Neutrophil (primary cell): Measurements from ENCODE around the gene TEX29.

Experiments used
- H3K27ac ChIP-seq: fragments of 200-600 bp; sonication (generic); 2 replicates; pipeline ENCODE4 v1.5.1; 2016; ENCODE audit warnings: mild to moderate bottlenecking, moderate library complexity
- H3K27me3 ChIP-seq: fragments of 200-600 bp; sonication (generic); 2 replicates; pipeline ENCODE4 v1.6.0; 2016; ENCODE audit warnings: mild to moderate bottlenecking
- H3K36me3 ChIP-seq: fragments of 200-600 bp; sonication (generic); 2 replicates; pipeline ENCODE4 v1.5.1; 2017
- H3K4me1 ChIP-seq, 2 experiments: fragments of 200-600 bp in 1 of 2; sonication (generic) in 1 of 2; 1 replicate in 1 of 2; 2 replicates in 1 of 2; pipeline versions ENCODE4 v1.5.1 to v1.6.1; 2013 to 2016; ENCODE audit warnings: low read depth in 1 of 2, low read length in 1 of 2, mild to moderate bottlenecking in 1 of 2, moderate library complexity in 1 of 2; ENCODE audit not compliant: control insufficient read depth in 1 of 2, insufficient read depth in 1 of 2
- H3K4me3 ChIP-seq, 2 experiments: fragments of 200-600 bp in 1 of 2; sonication (generic) in 1 of 2; 1 replicate in 1 of 2; 2 replicates in 1 of 2; pipeline ENCODE4 v1.5.1; 2013 to 2016; ENCODE audit warnings: low read depth in 1 of 2, low read length in 1 of 2, mild to moderate bottlenecking in 1 of 2, moderate library complexity in 1 of 2
- H3K9me3 ChIP-seq: fragments of 200-600 bp; sonication (generic); 2 replicates; pipeline ENCODE4 v1.5.1; 2016
- CTCF ChIP-seq: fragments of 200-600 bp; sonication (generic); IDR thresholded peaks from 2 replicates; pipeline ENCODE4 v1.5.1; 2016; ENCODE audit warnings: antibody characterized with exemption

Gene TEX29

GRCh38 chr13:111286749-111287148 lies 33.7 kb upstream of the TEX29 start:
- Histone ChIP-seq H3K9me3 (no peaks in the 10 kb centered on the region), H3K4me1 (no peaks in the 10 kb centered on the region), H3K4me3 (no peak overlapping the region), H3K27me3 (no peaks in the 10 kb centered on the region), H3K36me3 (peaks cover 98% of the 10 kb centered on the region), H3K27ac (no peak overlapping the region)
- TF ChIP-seq CTCF: no peak

- no peak for TF ChIP-seq CTCF
- Histone ChIP-seq H3K9me3 (no peaks in the 10 kb centered on the region), H3K4me3 (no peak overlapping the region), H3K27ac (no peak overlapping the region), H3K27me3 (no peaks in the 10 kb centered on the region), H3K4me1 (no peaks in the 10 kb centered on the region), H3K36me3 (peaks cover 98% of the 10 kb centered on the region)
Observed at GRCh38 chr13:111287201-111287600, 33.2 kb upstream of the TEX29 start.

- Histone ChIP-seq H3K36me3 (peaks cover 98% of the 10 kb centered on the region), H3K27me3 (no peaks in the 10 kb centered on the region), H3K4me3 (no peak overlapping the region), H3K27ac (no peak overlapping the region), H3K9me3 (no peaks in the 10 kb centered on the region), H3K4me1 (no peaks in the 10 kb centered on the region)
- no peak for TF ChIP-seq CTCF
Observed at GRCh38 chr13:111288276-111288675, 32.2 kb upstream of the TEX29 start.

GRCh38 chr13:111289251-111289650 lies 31.2 kb upstream of the TEX29 start:
- Histone ChIP-seq H3K27me3 (no peaks in the 10 kb centered on the region), H3K36me3 (peaks cover 98% of the 10 kb centered on the region)

GRCh38 chr13:111291908-111292307 lies 28.5 kb upstream of the TEX29 start:
- Histone ChIP-seq H3K36me3 (peaks cover 98% of the 10 kb centered on the region), H3K9me3 (no peaks in the 10 kb centered on the region)

More at GRCh38 chr13:111289251-111289650, 31.2 kb upstream of the TEX29 start:
- Histone ChIP-seq H3K4me1 (no peaks in the 10 kb centered on the region), H3K4me3 (no peak overlapping the region), H3K9me3 (no peaks in the 10 kb centered on the region), H3K27ac (no peak overlapping the region)
- TF ChIP-seq CTCF: no peak

More at GRCh38 chr13:111291908-111292307, 28.5 kb upstream of the TEX29 start:
- TF ChIP-seq CTCF: no peak
- Histone ChIP-seq H3K27me3 (no peaks in the 10 kb centered on the region), H3K4me3 (no peak overlapping the region), H3K27ac (no peak overlapping the region), H3K4me1 (no peaks in the 10 kb centered on the region)
